Mucosa of rectum (tissue), 2 donors: ENCODE data around the gene NUTM2D.
"Not testable (repeated sequence)": the region's sequence is repeated elsewhere in the genome, so short reads cannot be mapped to it uniquely, and the experiment has no call there.

Source experiments
- H3K27ac ChIP-seq, 2 donors: one replicate each; pipeline ENCODE4 v1.7.0; 2013; ENCODE audit warnings: inconsistent platforms in 2 of 2, low read depth in 2 of 2, low read length in 2 of 2
- H3K27me3 ChIP-seq, 2 donors: one replicate each; pipeline ENCODE4 v1.7.0; 2013; ENCODE audit warnings: low read length in 2 of 2; ENCODE audit not compliant: control insufficient read depth in 2 of 2, insufficient read depth in 2 of 2
- H3K36me3 ChIP-seq, 2 donors: one replicate each; pipeline ENCODE4 v1.7.0; 2013; ENCODE audit warnings: low read length in 2 of 2; ENCODE audit not compliant: control insufficient read depth in 2 of 2, insufficient read depth in 2 of 2
- H3K4me1 ChIP-seq, 2 donors: one replicate each; pipeline ENCODE4 v1.7.0; 2013; ENCODE audit warnings: low read length in 2 of 2, mild to moderate bottlenecking in 1 of 2; ENCODE audit not compliant: control insufficient read depth in 2 of 2, insufficient read depth in 2 of 2
- H3K4me3 ChIP-seq, 2 donors: one replicate each; pipeline ENCODE4 v1.7.0; 2013; ENCODE audit warnings: low read length in 2 of 2
- H3K9ac ChIP-seq, 2 donors: one replicate each; pipeline ENCODE4 v1.7.0; 2013; ENCODE audit warnings: low read length in 2 of 2, low read depth in 1 of 2, mild to moderate bottlenecking in 1 of 2
- H3K9me3 ChIP-seq, 2 donors: one replicate each; pipeline ENCODE4 v1.7.0; 2013; ENCODE audit warnings: low read length in 2 of 2; ENCODE audit not compliant: control insufficient read depth in 2 of 2
- donor health status: healthy.
- donor health status: Normal muscosa, but diverticular disease.

The NUTM2D gene

DNA sequence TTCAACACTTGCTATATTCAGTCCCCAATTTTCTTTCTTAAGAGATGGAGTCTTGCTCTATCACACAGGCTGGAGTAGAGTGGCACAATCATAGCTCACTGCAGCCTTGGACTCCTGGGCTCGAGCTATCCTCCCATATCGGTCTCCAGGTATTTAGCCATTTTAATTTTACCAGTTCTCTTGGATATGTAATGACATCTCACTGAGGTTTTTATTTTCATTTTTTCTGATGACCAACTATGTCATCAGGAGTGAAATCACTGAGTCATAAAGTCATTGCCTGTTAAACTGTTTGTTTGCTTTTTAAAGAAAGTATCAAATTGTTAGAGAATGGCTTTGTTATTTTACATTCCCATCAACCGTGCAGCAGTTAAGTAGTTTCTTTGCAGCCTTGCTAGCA lies 17.1 kb upstream of the NUTM2D start:
- not testable (repeated sequence) for H3K36me3 ChIP-seq, H3K27me3 ChIP-seq, H3K4me1 ChIP-seq, H3K4me3 ChIP-seq, H3K9me3 ChIP-seq, H3K27ac ChIP-seq, H3K9ac ChIP-seq

DNA sequence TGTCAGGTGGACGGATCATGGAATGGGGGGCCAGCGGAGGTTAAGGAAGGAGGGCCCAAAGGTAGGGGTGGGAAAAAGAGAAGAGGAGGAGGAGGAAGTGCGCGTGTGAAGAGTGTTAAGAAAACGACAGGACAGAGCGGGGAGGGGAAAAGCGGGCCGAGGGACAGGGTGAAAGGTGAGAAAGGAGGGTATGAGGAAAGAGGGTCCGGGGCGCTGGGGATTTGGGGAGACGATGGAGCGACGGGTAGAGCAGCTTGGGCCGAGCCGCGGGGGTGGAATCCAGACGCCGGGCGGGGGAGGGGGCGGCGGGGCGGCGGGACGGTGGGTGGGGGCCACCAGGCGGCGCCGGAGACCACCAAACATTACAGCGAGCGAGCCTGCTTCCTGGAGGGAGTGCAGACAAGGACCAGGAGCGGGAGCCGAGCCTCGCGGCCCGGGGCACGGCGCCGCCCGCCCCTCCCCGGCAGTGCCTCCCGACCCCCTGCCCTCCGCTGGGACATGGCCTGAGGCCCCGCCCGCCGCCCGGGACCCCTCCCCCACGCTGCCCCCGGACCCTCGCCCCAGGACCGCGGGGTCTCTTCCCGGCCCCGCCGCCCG lies 15.9 kb upstream of the NUTM2D start:
- H3K9ac ChIP-seq = peak overlapping the region in 1 of 2 donors; percentile 57
- peak overlapping the region; percentile 80 to 81 for H3K27ac ChIP-seq
- H3K27me3 ChIP-seq, H3K36me3 ChIP-seq, H3K4me1 ChIP-seq, H3K9me3 ChIP-seq: not testable (repeated sequence)
- peak overlapping the region; percentile 62 to 66 for H3K4me3 ChIP-seq

DNA sequence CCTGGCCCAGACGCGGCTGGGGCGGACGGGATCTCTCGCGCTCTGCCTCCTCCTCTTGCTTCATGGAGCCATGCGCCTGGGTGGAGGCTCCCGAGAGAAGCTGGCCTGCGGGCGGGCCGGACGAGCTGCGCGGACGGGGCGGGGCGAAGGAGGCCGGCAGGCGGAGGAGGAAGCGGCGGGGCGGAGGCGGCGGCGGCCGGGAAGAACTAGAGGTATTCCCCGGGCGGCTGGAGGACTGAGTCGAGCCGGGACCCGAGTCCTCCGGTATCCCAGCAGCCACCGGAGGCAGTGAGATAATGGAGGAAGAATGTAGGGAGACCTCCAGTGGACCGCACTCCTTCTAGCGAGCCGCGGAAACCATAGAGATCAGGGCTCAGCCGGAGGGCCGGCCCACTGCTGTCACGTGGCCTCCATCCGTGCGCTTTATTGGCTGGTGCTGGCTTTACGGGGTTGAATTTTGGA lies 15.3 kb upstream of the NUTM2D start:
- Histone ChIP-seq H3K9ac (peak overlapping the region in 1 of 2 donors; percentile 57), H3K4me3 (peak overlapping the region; percentile 62 to 66)

DNA sequence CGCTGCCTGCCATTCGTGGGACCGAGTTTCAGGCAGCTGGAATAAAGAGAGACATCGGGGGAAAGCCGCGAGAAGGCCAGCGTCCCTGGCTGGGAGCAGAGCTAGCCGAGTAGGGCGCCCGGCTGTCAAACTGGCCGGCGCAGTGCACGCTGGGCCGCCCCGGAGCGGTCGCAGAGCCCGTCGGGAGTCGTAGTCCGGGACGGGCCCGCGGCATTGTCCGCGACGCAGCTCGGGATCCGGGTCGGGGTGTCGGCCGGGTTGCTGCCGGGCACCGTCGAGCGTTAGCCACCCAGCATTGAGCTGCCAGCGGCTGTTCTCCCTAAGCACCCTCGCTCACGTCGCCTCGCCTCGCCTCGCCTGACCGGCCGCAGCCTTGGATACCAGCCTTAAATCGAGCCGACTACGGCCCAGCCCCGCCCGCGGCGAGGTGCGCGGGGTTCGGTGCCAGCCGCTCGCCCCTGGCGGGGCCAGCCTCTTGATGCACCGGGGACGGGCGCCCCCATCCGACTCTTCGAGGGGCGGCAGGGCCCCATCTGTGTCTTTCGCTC lies 14.8 kb upstream of the NUTM2D start:
- H3K4me1 ChIP-seq, H3K27me3 ChIP-seq, H3K36me3 ChIP-seq, H3K9me3 ChIP-seq: not testable (repeated sequence)
- Histone ChIP-seq H3K27ac (peak overlapping the region; percentile 80 to 85), H3K4me3 (peak overlapping the region; percentile 52 to 62), H3K9ac (peak overlapping the region in 1 of 2 donors; percentile 59)

More for the DNA sequence above, 15.3 kb upstream of the NUTM2D start:
- H3K27ac ChIP-seq = peak overlapping the region; percentile 80 to 81
- H3K9me3 ChIP-seq, H3K36me3 ChIP-seq, H3K27me3 ChIP-seq, H3K4me1 ChIP-seq: not testable (repeated sequence)

DNA sequence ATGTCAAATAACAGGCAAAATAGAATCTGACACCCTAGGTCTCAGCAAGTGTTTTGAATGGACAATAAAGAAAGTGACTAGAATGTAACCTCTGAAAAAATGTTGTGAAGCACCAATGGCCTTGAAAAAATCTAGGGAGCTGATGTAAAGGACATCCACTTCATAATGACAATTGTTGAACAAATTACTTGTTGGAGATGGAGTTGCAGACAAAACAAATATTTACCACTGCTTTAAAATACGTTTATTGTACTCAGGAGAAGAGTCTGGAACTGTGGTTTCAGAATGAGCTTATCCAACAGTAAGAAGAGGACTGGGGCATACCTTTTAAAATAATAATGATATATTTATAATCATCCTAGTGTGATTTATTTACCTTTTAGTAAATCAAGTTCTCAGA lies 11.8 kb upstream of the NUTM2D start:
- not testable (repeated sequence) for H3K9me3 ChIP-seq, H3K27me3 ChIP-seq, H3K9ac ChIP-seq, H3K36me3 ChIP-seq, H3K27ac ChIP-seq, H3K4me3 ChIP-seq, H3K4me1 ChIP-seq

DNA sequence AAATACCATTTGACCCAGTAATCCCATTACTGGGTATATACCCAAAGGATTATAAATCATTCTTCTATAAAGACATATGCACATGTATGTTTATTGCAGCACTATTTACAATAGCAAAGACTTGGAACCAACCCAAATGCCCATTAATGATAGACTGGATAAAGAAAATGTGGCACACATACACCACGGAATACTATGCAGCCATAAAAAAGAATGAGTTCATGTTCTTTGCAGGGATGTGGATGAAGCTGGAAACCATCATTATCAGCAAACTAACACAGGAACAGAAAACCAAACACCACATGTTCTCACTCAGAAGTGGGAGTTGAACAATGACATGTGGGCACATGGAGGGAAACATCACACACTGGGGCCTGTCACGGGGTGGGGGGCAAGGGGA lies 7.4 kb upstream of the NUTM2D start:
- H3K27me3 ChIP-seq, H3K9me3 ChIP-seq, H3K36me3 ChIP-seq, H3K9ac ChIP-seq, H3K27ac ChIP-seq, H3K4me1 ChIP-seq, H3K4me3 ChIP-seq: not testable (repeated sequence)

DNA sequence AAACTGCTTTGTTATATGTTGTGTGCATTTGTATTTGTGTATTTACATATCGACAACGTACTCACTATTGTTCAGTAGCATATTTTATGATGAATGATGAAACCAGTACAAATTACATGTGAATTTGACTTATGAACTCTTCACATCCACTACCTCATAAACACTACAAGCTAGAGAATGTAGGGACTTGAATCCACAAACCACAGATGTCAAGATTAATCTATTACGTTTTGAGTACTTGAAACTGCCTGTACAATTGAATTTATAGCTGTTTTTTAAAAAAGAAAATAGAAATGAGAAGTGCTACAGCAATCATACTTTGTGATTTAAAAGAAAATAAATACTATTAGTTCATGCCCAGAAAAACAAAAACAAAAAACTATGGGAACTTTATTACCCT lies 4.7 kb upstream of the NUTM2D start:
- H3K27me3 ChIP-seq, H3K4me1 ChIP-seq, H3K36me3 ChIP-seq, H3K9ac ChIP-seq, H3K4me3 ChIP-seq, H3K9me3 ChIP-seq, H3K27ac ChIP-seq: not testable (repeated sequence)

DNA sequence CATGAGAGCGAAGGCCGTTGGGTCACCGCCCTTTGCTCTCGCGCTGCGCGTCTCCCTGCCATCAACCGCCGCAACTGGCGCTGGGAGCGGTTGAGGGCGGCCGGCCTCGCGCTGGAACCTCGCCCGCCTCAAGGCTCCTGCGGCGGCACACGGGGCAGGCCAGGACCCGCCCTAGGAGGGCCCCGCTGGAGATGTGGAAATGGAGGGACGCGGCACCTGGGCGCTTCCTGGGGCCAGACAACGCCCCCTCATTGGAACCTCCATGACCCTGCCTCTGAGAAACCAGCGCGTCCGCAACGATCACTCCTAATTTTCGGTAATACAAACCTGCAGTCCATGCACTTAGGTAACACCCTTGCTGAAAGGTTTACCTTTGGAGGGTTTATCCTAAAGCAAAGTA lies 2.4 kb upstream of the NUTM2D start:
- not testable (repeated sequence) for H3K4me3 ChIP-seq, H3K9ac ChIP-seq, H3K36me3 ChIP-seq, H3K27me3 ChIP-seq, H3K27ac ChIP-seq, H3K9me3 ChIP-seq, H3K4me1 ChIP-seq

DNA sequence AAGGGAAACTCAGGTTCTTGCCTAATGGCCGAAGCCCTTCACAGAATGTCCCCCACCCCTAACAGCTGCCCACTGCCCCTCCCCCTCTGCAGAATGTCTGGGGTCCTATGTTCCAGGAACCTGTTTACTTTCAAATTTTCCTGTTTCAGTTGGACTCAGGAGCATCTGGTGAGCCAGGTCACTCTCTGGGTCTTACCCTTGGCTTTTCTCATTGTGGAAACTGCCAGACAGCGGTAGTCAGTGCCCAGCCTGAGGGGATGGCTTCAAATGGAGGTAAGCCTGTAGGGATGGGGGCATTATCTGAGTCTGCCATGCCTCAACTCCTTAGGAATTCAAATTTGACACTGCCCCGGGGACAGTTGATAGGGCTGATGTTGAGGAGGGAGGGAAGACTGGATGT lies 615 bp downstream of the NUTM2D start:
- H3K36me3 ChIP-seq, H3K4me3 ChIP-seq, H3K27me3 ChIP-seq, H3K27ac ChIP-seq, H3K9ac ChIP-seq, H3K9me3 ChIP-seq, H3K4me1 ChIP-seq: not testable (repeated sequence)

DNA sequence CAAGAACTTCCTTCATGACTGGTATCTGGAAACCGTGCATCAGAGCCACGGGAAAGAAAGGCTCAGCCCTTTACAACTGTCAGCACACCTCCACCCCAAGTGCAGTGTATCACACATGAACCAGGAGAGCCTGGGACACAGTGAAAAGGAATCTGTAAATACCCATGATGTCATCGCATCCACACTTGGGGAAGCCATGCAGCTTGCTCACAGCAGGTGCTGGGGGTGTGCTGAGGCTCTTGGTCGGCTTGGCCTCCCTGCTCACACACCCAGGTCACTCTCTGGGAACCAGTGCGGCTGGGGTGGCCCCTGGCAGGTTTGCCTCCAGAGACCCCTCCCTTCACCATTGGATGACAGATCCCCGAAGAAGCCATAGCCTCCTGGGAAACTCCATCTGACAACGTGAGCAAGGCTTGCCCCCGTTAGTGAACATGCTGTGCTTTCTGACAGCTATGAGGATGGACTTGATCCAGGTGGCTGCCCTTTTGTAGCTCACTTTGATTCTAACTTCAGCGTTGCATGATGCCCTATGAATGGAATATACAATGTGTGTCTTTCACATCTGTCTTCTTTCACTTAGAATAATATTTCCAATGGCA lies 12.1 kb downstream of the NUTM2D start:
- not testable (repeated sequence) for H3K36me3 ChIP-seq, H3K4me3 ChIP-seq, H3K9me3 ChIP-seq, H3K4me1 ChIP-seq, H3K27me3 ChIP-seq, H3K27ac ChIP-seq, H3K9ac ChIP-seq
